HepG2 (cell line): ENCODE results near the gene PPHLN1. TPM values are rescaled to one million over a fixed set of nuclear protein-coding genes. Genes with fewer than 3 reads are reported as not detected.

ENCODE experiments used
- ATAC-seq: fragments of 200-7000 bp; cut with Tn5 transposase; 3 replicates; pipeline ENCODE4 v1.9.1; 2020; ENCODE audit warnings: mild to moderate bottlenecking, moderate library complexity
- BruUV-seq: library from RNA; stranded (reverse); fragments of 400-500 nt; replicated peaks from 2 replicates; lab custom pipeline; 2021; lab: Mats Ljungman, UMichigan
- CTCF ChIA-PET: fragments of 300-600 bp; formaldehyde crosslinking; extraction: SDS; loops from one replicate; lab custom pipeline; 2021; ENCODE audit warnings: low total read pairs, inconsistent platforms, low intra/inter-chr PET ratio; lab: Yijun Ruan, JAX
- POLR2A ChIA-PET: fragments of 350-600 bp; sonication (Branson Sonifier 250); formaldehyde crosslinking; loops from one replicate; lab custom pipeline; 2020; ENCODE audit warnings: antibody characterized with exemption, inconsistent platforms; lab: Yijun Ruan, JAX
- DNase-seq: peaks from one replicate; pipeline ENCODE4 v3.0.0-alpha.2; 2015; ENCODE audit warnings: low spot score
- FAIRE-seq: peaks from 3 replicates; lab custom pipeline; 2011; peaks lifted over from hg19 to GRCh38; lab: Jason Lieb, UNC
- H2AFZ ChIP-seq: one replicate; pipeline ENCODE4 v1.6.1; 2011; ENCODE audit warnings: low read length, inconsistent platforms
- H3K27ac ChIP-seq: fragments of 300-600 bp; 3 replicates; pipeline ENCODE4 v1.8.0; 2011; ENCODE audit warnings: mixed run types, mild to moderate bottlenecking, mixed read lengths, low read length, inconsistent platforms; ENCODE audit not compliant: insufficient read depth; ENCODE audit errors: extremely low read length
- H3K27me3 ChIP-seq, 2 experiments: fragments of 200-600 bp in 1 of 2; 2 replicates in 1 of 2; 3 replicates in 1 of 2; pipeline versions ENCODE4 v1.6.0 to v1.8.0; 2011; ENCODE audit warnings: low read length in 2 of 2, mild to moderate bottlenecking in 2 of 2, moderate library complexity in 2 of 2, inconsistent platforms in 1 of 2; ENCODE audit not compliant: insufficient read depth in 2 of 2, control insufficient read depth in 1 of 2
- H3K36me3 ChIP-seq, 2 experiments: fragments of 200-600 bp in 1 of 2; replicated peaks in 1 of 2; 2 replicates in 1 of 2; 3 replicates in 1 of 2; pipeline versions ENCODE4 v1.5.1 to v1.8.0; 2011; ENCODE audit warnings: low read length in 2 of 2, inconsistent platforms in 1 of 2; ENCODE audit not compliant: insufficient read depth in 2 of 2, control insufficient read depth in 1 of 2
- H3K4me1 ChIP-seq: 2 replicates; pipeline ENCODE4 v1.5.1; 2012; ENCODE audit warnings: low read length, inconsistent platforms; ENCODE audit not compliant: insufficient read depth
- H3K4me2 ChIP-seq: 2 replicates; pipeline ENCODE4 v1.6.0; 2011; ENCODE audit warnings: low read depth, low read length, inconsistent platforms
- H3K4me3 ChIP-seq, 3 experiments: fragments of 200-600 bp in 1 of 3; sonication (generic), shearing (Covaris generic) in 1 of 3; replicated peaks in 1 of 3; 2 replicates each; pipeline ENCODE4 v1.5.1; 2011 to 2016; ENCODE audit warnings: low read length in 3 of 3, inconsistent platforms in 2 of 3, low read depth in 2 of 3, mild to moderate bottlenecking in 2 of 3, control low read depth in 1 of 3, mixed read lengths in 1 of 3; ENCODE audit not compliant: insufficient read depth in 1 of 3
- H3K79me2 ChIP-seq: one replicate; pipeline ENCODE4 v1.6.1; 2011; ENCODE audit warnings: low read length, inconsistent platforms; ENCODE audit not compliant: insufficient read depth
- H3K9ac ChIP-seq: 2 replicates; pipeline ENCODE4 v1.6.0; 2011; ENCODE audit warnings: mild to moderate bottlenecking, low read depth, low read length, inconsistent platforms; ENCODE audit not compliant: insufficient read depth
- H3K9me3 ChIP-seq: 2 replicates; pipeline ENCODE4 v1.5.1; 2012; ENCODE audit warnings: mild to moderate bottlenecking, low read length
- H4K20me1 ChIP-seq: 2 replicates; pipeline ENCODE4 v1.6.0; 2011; ENCODE audit warnings: inconsistent platforms, mild to moderate bottlenecking, low read length, moderate library complexity; ENCODE audit not compliant: insufficient read depth
- DZIP1 ChIP-seq: sonication (generic); formaldehyde crosslinking; IDR thresholded peaks from 2 replicates; pipeline ENCODE4 v1.5.0; 2020; ENCODE audit warnings: mild to moderate bottlenecking, missing genetic modification reagents
- EEA1 ChIP-seq: sonication (generic); formaldehyde crosslinking; IDR thresholded peaks from 2 replicates; pipeline ENCODE4 v1.5.1; 2020; ENCODE audit warnings: mild to moderate bottlenecking, missing genetic modification reagents, borderline replicate concordance
- FOSL2 ChIP-seq: sonication (generic); formaldehyde crosslinking; IDR thresholded peaks from 2 replicates; pipeline ENCODE4 v1.4.0; 2020; ENCODE audit warnings: missing genetic modification reagents
- GATA4 ChIP-seq: sonication (generic); IDR thresholded peaks from 2 replicates; pipeline ENCODE4 v1.6.1; 2016; ENCODE audit warnings: antibody characterized with exemption, low read depth, borderline replicate concordance
- KAT8 ChIP-seq: IDR thresholded peaks from 2 replicates; pipeline ENCODE4 v1.6.1; 2016; ENCODE audit warnings: missing genetic modification reagents, missing compliant biosample characterization
- SNAPC2 ChIP-seq: sonication (generic); formaldehyde crosslinking; IDR thresholded peaks from 2 replicates; pipeline ENCODE4 v1.8.1; 2022; ENCODE audit warnings: mild to moderate bottlenecking, missing genetic modification reagents
- SNAPC5 ChIP-seq: sonication (generic); formaldehyde crosslinking; IDR thresholded peaks from 2 replicates; pipeline ENCODE4 v1.8.1; 2023; ENCODE audit warnings: mild to moderate bottlenecking, missing genetic modification reagents, borderline replicate concordance
- THAP11 ChIP-seq: IDR thresholded peaks from 2 replicates; pipeline ENCODE4 v1.6.1; 2016; ENCODE audit warnings: missing biosample characterization, missing genetic modification reagents
- ZFAT ChIP-seq: sonication (generic); formaldehyde crosslinking; conservative IDR thresholded peaks from 2 replicates; pipeline ENCODE4 v1.8.1; 2023; ENCODE audit warnings: missing genetic modification reagents, inconsistent platforms
- ZMYM2 ChIP-seq: sonication (generic); formaldehyde crosslinking; IDR thresholded peaks from 2 replicates; pipeline ENCODE4 v1.8.0; 2022; ENCODE audit warnings: mild to moderate bottlenecking, missing genetic modification reagents
- ZNF143 ChIP-seq: sonication (generic); formaldehyde crosslinking; IDR thresholded peaks from 2 replicates; pipeline ENCODE4 v1.4.0; 2020; ENCODE audit warnings: missing genetic modification reagents
- ZNF230 ChIP-seq: sonication (generic); formaldehyde crosslinking; IDR thresholded peaks from 2 replicates; pipeline ENCODE4 v1.4.0; 2020; ENCODE audit warnings: mild to moderate bottlenecking, missing genetic modification reagents
- ZNF367 ChIP-seq: sonication (generic); formaldehyde crosslinking; IDR thresholded peaks from 2 replicates; pipeline ENCODE4 v1.4.0; 2020; ENCODE audit warnings: missing genetic modification reagents, borderline replicate concordance
- ZNF607 ChIP-seq: sonication (generic); formaldehyde crosslinking; IDR thresholded peaks from 2 replicates; pipeline ENCODE4 v1.5.1; 2020; ENCODE audit warnings: missing genetic modification reagents, mild to moderate bottlenecking, borderline replicate concordance
- WGBS: methylation state at CpG from one replicate; pipeline ENCODE4 v1.1.6; 2017; ENCODE audit warnings: low lambda C conversion rate; 5-methylcytosine and 5-hydroxymethylcytosine counted together
- in situ Hi-C: cut with HindIII; loops from 2 replicates; pipeline ENCODE4 v1.10.0; 2017; ENCODE audit warnings: low pct_unique_long_range_greater_than_20kb; ENCODE audit not compliant: extremely low pct_ligation_motif_present
- intact Hi-C: fragments of 100-400 bp; cut with micrococcal nuclease; formaldehyde crosslinking; loops from one replicate; pipeline ENCODE4 v1.10.0; 2022; ENCODE audit not compliant: unreplicated experiment
- polyA plus RNA-seq, 8 experiments: library from polyadenylated mRNA; depleted of rRNA in 3 of 8; stranded (reverse) in 7 of 8; unstranded in 1 of 8; fragments of >200 nt; fragmentation: Illumina TruSeq in 4 of 8; extraction: Trizol in 4 of 8; gene quantifications; 2 replicates each; pipeline versions ENCODE4 v1.2.1 to v1.2.3, GENCODE V29; 2011 to 2016; ENCODE audit warnings: low read depth in 4 of 8, missing spikeins in 1 of 8, mixed read lengths in 1 of 8; ENCODE audit not compliant: insufficient read depth in 1 of 8
- total RNA-seq, 5 experiments: library from RNA; depleted of rRNA; stranded (reverse); fragments of >200 nt; fragmentation: Illumina TruSeq; extraction: Trizol; gene quantifications; 2 replicates each; pipeline ENCODE4 v1.2.3, GENCODE V29; 2016; ENCODE audit warnings: low read depth in 1 of 5
- TF ChIP-seq, protein P1 (sequence below): IDR thresholded peaks from 2 replicates; pipeline ENCODE4 v1.6.1; 2016; ENCODE audit warnings: mild to moderate bottlenecking, missing biosample characterization, missing genetic modification reagents
- TF ChIP-seq, protein P2 (sequence below): sonication (generic); formaldehyde crosslinking; IDR thresholded peaks from 2 replicates; pipeline ENCODE4 v1.4.0; 2020; ENCODE audit warnings: mild to moderate bottlenecking, missing genetic modification reagents
- TF ChIP-seq, protein P3 (sequence below): sonication (generic); formaldehyde crosslinking; IDR thresholded peaks from 2 replicates; pipeline ENCODE4 v1.5.0; 2020; ENCODE audit warnings: missing genetic modification reagents, mild to moderate bottlenecking, borderline replicate concordance
- TF ChIP-seq, protein P4 (sequence below): sonication (generic); formaldehyde crosslinking; IDR thresholded peaks from 2 replicates; pipeline ENCODE4 v1.8.0; 2022; ENCODE audit warnings: mild to moderate bottlenecking, missing genetic modification reagents, borderline replicate concordance

Gene PPHLN1
- total and polyA plus RNA-seq, 2 of the 13 experiments (the other 11 are each of a cell fraction or from before 2014, with no cell fraction given), result 43.4 to 66.0 TPM

DNA sequence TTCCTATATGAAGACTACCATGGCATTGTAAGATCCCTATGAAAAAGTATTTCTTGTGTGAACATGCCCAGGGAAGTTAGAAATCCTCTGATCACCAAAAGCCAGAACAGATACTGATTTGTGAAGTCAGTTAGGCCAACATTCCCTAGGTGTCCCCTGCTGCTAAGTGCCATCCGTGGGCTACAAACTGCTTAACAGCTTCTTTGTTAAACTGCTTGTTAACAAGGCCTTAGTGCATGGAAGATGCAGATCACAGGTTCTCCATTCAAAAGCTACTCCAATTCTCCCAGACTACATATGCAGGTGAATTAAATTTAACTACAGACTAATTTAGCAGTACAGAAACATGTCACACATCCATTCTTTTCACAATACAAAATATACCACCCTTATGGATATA lies 155.4 kb downstream of the PPHLN1 start:
- POLR2A ChIA-PET, result no interaction called here
- no peak overlapping the region for H3K27ac ChIP-seq

More for the DNA sequence above, 155.4 kb downstream of the PPHLN1 start:
- Histone ChIP-seq H3K4me3 (no peak overlapping the region), H3K9ac (no peak overlapping the region), H2AFZ (no peak overlapping the region), H3K4me2 (no peak overlapping the region), H3K9me3 (no peaks in the 10 kb centered on the region), H3K79me2 (no peaks in the 10 kb centered on the region), H3K4me1 (peaks cover 7% of the 10 kb centered on the region), H3K36me3 (no peaks in the 10 kb centered on the region), H4K20me1 (no peaks in the 10 kb centered on the region), H3K27me3 (peaks cover 0 to 42% of the 10 kb centered on the region in 2 experiments; a peak in 4 of 5 replicates)
- ATAC-seq (no peak), FAIRE-seq (no peak), DNase-seq (no peak)
- 17% methylated on average over 1 of the region's 1 CpG for WGBS
- CTCF ChIA-PET, result interaction anchor here (2.8 kb wide), 1 partner anchor 88 kb away, joined by 22 read pairs; no protein-coding TSS in a partner anchor
- no peak for TF ChIP-seq SNAPC5 (CRISPR knock-in tag)
- TF ChIP-seq GATA4, result no peak
- TF ChIP-seq, protein P1, sequence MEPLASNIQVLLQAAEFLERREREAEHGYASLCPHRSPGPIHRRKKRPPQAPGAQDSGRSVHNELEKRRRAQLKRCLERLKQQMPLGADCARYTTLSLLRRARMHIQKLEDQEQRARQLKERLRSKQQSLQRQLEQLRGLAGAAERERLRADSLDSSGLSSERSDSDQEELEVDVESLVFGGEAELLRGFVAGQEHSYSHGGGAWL (CRISPR knock-in tag), result no peak
- TF ChIP-seq, protein P2, sequence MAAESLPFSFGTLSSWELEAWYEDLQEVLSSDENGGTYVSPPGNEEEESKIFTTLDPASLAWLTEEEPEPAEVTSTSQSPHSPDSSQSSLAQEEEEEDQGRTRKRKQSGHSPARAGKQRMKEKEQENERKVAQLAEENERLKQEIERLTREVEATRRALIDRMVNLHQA (CRISPR knock-in tag), result no peak
- no peak for TF ChIP-seq SNAPC2 (CRISPR knock-in tag)
- TF ChIP-seq DZIP1 (CRISPR knock-in tag), result no peak
- no peak for TF ChIP-seq THAP11
- no peak for TF ChIP-seq EEA1 (CRISPR knock-in tag)
- no peak for TF ChIP-seq FOSL2 (CRISPR knock-in tag)
- no peak for TF ChIP-seq ZNF143 (CRISPR knock-in tag)
- TF ChIP-seq, protein P3, sequence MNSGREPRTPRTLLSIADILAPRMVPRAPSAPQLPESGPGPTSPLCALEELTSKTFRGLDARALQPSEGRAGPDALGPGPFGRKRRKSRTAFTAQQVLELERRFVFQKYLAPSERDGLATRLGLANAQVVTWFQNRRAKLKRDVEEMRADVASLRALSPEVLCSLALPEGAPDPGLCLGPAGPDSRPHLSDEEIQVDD (CRISPR knock-in tag), result no peak
- no peak for TF ChIP-seq KAT8 (CRISPR knock-in tag)
- TF ChIP-seq ZMYM2 (CRISPR knock-in tag), result no peak
- no peak for TF ChIP-seq ZNF367 (CRISPR knock-in tag)
- no peak for TF ChIP-seq ZNF607 (CRISPR knock-in tag)
- no peak for TF ChIP-seq ZFAT
- TF ChIP-seq, protein P4, sequence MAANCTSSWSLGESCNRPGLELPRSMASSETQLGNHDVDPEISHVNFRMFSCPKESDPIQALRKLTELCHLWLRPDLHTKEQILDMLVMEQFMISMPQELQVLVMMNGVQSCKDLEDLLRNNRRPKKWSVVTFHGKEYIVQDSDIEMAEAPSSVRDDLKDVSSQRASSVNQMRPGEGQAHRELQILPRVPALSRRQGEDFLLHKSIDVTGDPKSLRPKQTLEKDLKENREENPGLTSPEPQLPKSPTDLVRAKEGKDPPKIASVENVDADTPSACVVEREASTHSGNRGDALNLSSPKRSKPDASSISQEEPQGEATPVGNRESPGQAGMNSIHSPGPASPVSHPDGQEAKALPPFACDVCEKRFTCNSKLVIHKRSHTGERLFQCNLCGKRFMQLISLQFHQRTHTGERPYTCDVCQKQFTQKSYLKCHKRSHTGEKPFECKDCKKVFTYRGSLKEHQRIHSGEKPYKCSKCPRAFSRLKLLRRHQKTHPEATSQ (CRISPR knock-in tag), result no peak
- TF ChIP-seq ZNF230 (CRISPR knock-in tag), result no peak
- BruUV-seq, result no TSS peak
- intact Hi-C loops (no loop called here), in situ Hi-C loops (loop anchor here (5.0 to 25.0 kb wide), 2 partner anchors 86 to 856 kb away; no protein-coding TSS in a partner anchor)
